ENCODE data around the gene SORT1.
"Not testable (repeated sequence)": the region's sequence is repeated elsewhere in the genome, so short reads cannot be mapped to it uniquely, and the experiment has no call there.

SORT1 gene

GRCh38 chr1:109379422-109379821 lies 18.3 kb downstream of the SORT1 start:
- no peak for DNase-seq

- DNase-seq = no peak
Observed at GRCh38 chr1:109377698-109378097, 20.0 kb downstream of the SORT1 start.

- not testable (repeated sequence) for DNase-seq
Observed at GRCh38 chr1:109373696-109374095, 24.0 kb downstream of the SORT1 start.

- DNase-seq = no peak
Observed at GRCh38 chr1:109373126-109373525, 24.6 kb downstream of the SORT1 start.

GRCh38 chr1:109372281-109372680 lies 25.4 kb downstream of the SORT1 start:
- no peak for DNase-seq

GRCh38 chr1:109371341-109371739 lies 26.4 kb downstream of the SORT1 start:
- DNase-seq = no peak

DNA sequence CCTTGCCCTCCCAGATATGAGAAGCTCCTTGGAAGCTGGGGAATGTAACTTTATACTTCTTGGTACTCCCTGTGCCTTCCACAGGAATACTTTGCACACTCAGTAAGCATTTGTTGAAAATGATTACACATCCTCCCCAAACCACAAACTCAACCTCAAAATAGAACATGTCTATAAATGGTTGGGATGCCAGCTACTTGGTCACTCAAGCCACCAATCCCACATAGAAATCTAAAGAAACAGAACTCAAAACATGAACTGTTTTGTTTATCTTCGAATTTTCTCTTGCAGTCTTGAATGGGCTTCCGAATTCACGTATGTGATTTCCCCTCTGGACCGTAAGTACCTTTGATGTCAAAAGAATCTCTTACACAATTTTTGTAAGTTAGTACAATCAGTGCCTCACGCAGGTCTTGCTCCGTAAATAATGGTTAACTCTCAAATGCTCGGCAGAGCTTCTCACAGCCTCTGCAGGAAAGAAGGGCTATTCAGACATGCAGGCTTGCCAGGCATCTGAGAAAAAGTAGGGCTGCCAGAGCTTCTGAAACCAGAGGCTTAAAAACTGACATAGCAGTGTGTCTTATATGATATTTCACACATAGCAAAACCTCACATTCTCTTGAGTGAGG lies 26.9 kb downstream of the SORT1 start:
- DNase-seq = no peak

DNA sequence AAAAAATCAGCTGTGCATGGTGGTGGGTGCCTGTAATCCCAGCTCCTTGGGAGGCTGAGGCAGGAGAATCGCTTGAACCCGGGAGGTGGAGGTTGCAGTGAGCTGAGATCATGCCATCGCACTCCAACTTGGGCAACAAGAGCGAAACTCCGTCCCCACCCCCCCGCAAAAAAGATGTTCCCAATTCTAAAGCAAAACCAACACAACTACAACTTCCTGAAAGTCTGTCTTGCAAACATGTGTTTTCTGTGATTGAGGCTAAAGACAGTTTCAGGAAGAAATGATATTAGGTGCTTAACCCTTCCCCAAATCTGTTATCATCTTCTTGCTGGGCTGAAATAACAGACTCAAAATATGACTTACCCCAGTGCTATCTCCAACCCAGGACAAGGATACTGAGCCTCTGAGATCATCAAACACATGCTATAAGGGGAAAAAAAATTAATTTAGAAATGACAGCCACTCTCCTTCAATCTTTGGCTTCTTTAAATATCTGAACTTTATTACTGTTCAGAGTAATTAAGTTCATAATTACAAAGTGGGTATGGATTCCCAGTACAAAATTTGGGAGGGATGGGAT lies 28.5 kb downstream of the SORT1 start:
- no peak for DNase-seq

- DNase-seq = no peak
Observed at GRCh38 chr1:109368464-109368863, 29.3 kb downstream of the SORT1 start.

GRCh38 chr1:109367626-109368025 lies 30.1 kb downstream of the SORT1 start:
- DNase-seq = no peak

DNA sequence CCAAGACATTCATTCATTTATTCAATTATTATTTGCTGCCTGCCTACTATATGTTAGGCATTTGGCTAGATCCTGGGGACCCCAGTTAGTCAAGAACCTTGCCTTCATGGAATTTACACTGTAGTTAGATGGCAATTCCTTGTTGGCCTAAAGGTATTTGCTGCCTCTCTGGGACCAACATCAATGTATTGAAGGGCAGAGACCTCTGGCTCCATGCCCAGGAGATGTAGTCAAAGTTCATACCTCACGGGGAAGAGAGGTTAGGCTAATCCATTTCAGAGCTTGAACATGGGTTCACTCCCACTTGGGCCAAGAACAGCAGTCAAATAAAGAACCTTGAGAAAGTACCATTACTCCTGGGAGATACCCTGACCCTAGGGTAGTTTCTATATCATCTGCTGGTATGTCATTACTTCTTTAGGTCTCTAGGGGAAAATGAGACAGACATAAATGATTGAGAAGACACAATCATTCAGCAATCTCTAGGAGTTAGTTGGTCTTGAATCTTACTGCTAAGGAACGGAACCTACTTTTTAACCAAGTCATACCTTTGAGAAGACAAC lies 32.0 kb downstream of the SORT1 start:
- no peak for DNase-seq

DNA sequence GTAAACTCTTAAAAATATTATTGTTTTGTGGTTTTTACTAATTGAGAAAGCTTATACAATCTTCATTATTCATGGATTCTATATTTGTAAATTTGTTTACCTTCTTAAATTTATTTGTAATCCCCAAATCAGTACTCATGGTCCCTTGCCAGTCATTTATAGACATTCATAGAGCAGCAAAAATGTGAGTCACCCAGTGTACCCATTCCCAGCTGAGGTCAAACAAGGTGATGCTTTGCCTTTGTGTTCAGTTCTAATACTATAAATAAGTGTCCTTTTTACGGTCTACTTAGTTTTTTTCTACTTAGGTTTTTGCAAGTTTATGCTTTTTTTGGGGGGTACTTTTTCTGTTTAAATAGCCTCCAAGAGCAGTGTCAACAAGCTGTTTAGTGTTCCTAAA lies 36.1 kb downstream of the SORT1 start:
- DNase-seq = no peak

GRCh38 chr1:109361069-109361468 lies 36.6 kb downstream of the SORT1 start:
- no peak for DNase-seq

- DNase-seq = no peak
Observed at GRCh38 chr1:109357616-109358015, 40.1 kb downstream of the SORT1 start.

GRCh38 chr1:109356915-109357314 lies 40.8 kb downstream of the SORT1 start:
- DNase-seq = no peak

- DNase-seq = no peak
Observed at GRCh38 chr1:109356505-109356904, 41.2 kb downstream of the SORT1 start.

DNA sequence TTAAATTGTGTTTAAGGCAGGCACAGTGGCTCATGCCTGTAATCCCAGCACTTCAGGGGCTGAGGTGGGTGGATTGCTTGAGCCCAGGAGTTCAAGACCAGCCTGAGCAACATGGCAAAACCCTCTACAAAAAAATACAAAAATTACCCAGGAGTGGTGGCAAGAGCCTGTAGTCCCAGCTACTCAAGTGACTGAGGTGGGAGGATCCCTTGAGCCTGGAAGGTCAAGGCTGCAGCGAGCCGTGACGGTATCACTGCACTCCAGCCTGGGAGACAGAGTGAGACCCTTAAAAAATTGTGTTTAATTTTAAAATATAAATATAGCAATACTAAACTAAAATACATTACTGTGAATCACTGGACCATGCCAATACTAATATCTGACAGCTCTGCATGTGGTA lies 42.8 kb downstream of the SORT1 start:
- no peak for DNase-seq

DNA sequence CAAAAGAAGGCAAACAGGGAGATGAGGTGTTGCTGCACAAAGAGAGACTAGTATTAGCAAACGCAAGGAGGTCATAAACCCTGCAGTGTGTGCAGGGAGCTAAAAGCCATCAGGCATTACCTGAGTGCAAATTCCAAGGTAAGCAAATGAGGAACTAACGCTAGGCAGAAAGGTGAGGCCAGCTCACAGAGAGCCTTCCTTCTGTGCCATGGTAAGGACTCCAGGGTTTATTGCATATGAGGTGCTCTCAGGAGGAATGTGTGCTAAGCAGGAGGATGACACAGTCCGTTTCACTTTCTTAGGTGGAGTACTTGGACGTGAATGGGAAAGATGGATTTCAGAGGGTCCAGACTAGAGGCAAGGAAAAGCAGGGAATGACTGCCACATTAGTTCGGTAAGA lies 46.3 kb downstream of the SORT1 start:
- no peak for DNase-seq

DNA sequence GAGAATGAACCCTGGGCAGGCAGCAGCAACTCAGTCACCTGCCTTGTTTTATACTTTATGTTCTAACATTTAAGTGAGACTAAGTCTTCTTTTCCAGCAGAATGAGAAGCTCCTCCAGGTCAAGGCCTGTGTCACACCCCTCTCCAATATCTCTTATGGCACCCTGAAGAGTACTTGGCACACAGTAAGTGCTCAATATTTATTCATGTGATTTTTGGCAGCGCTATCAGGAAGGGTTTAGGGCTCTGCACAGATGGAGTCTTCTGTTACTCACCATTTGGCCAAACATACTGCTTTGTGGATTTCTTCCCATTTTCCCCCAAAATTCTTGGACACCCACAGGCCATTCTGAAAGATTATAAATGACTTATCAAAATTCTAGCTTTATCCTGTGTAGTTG lies 47.1 kb downstream of the SORT1 start:
- no peak for DNase-seq

DNA sequence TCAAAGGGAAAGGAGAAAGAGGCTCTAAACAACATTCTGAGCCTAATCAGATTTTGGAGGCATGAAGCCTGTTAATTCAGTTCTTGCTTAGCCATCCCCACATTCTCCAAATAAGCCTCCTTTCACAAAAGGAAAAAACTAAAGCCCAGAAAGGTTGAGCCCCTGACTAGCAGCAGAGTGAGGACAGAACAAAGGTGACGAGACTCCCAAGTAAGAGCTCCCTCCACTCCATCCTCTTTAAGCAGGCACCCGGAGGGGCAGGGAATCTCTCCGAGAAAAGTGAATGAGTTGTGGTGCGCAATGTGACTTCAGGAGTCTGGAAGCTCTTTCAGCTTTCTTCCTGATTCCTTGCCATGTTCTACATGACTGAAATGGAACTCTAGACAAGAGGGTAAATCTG lies 47.5 kb downstream of the SORT1 start:
- DNase-seq = no peak

DNA sequence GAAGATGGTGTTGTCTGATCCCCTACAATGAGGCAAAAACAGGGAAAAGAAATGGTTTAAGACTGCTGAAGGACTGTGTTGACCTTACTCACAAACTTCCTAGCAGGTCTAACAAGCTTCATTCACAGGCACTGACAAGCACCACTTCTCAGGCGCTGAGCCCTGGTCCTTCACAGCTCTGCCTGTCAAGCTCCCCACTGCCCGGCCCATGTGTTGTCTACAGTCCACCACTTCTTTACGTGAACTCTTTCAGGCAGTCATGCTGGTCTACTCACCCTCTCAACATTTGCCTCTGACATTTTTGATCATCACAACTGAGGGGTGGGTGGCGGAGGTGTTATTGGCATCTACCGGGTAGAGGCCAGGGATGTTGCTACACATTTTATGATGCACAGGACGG lies 50.2 kb downstream of the SORT1 start:
- DNase-seq = no peak

DNA sequence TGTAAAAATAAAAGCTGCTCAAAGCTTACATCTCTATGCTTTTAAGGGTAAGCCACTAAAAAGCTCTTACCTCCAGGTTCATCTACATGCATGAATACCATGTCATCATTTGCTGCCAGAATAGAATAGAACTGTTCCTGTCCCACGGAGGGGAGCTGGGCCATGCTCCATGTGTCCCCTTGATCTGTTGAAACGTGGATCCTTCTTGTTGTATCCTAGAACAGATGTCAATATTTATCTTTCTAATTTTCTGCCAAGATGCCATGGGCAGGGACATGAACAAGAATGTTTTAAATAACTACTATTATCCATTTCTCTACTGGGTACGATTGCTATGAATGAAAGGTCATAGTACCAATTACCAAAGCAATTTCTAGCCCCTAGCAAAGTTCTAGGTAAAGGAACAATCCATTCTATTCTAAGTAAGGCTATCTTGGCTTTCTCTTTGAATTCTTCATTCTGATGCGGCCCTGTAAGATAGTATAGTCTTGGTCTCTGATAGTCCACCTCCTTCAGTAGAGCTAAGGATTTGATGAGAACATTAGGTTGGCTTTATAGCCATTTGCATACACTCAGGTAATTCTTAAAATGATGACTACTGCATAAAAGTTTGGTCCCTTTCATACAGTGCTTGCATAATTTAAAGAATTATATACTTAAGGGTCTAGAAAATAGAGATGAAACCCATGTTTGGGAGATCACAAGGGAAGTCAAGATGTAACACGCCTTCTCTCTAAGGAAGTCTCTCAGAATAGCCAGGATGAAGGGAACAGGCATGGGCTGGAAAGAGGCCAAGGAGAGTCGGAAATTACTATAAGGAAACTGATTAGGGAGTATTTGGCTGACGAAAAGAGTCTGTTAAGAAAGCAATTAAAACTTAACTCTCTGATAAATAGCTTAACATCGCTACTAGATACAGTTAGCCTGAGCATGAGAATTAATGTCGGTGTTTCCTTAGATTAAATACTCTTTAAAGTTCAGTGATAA lies 55.5 kb downstream of the SORT1 start:
- no peak for DNase-seq

- no peak for DNase-seq
Observed at GRCh38 chr1:109338608-109339007, 59.1 kb downstream of the SORT1 start.

DNA sequence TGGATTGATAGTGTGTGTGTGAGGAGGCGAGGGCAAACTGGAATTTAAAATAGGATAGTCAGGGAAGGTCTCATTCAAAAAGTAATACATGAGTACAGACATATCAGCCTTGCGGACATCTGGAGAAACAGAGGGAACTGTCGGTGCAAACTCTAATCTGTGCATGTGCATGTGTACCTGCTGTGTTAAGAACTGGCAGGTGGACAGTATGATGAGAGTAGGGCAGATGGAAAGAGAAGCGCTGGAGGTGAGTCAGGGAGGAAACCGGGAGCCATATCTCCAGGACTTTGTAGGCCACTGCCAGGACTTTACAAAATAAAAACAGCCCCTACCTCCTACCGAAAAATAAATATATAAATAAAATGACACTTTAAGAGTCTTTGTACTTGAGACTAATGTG lies 59.6 kb downstream of the SORT1 start:
- no peak for DNase-seq

All from KG1 (cell line).